Panc1 (cell line): Measurements from ENCODE around the gene POLR2C. TPM values are rescaled to one million over a fixed set of nuclear protein-coding genes. Genes with fewer than 3 reads are reported as not detected.

Experiments
- ATAC-seq: fragments of 200-7000 bp; cut with Tn5 transposase; 2 replicates; pipeline ENCODE4 v1.9.1; 2020; ENCODE audit warnings: mild to moderate bottlenecking, moderate library complexity
- BruUV-seq: library from RNA; stranded (reverse); fragments of 400-500 nt; replicated peaks from 2 replicates; lab custom pipeline; 2021; lab: Mats Ljungman, UMichigan
- CTCF ChIA-PET: fragments of 300-600 bp; sonication (Branson Sonifier 250); formaldehyde crosslinking; loops from one replicate; lab custom pipeline; 2022; ENCODE audit warnings: antibody characterized with exemption; lab: Charles Lee
- POLR2A ChIA-PET: fragments of 300-600 bp; sonication (Branson Sonifier 250); formaldehyde crosslinking; loops from one replicate; lab custom pipeline; 2022; ENCODE audit warnings: antibody characterized with exemption; lab: Charles Lee
- DNase-seq: peaks from one replicate; pipeline ENCODE4 v3.0.0-alpha.2; 2010; ENCODE audit warnings: low read depth, low spot score
- H3K27ac ChIP-seq: 2 replicates; pipeline ENCODE4 v1.5.1; 2011; ENCODE audit warnings: mild to moderate bottlenecking, low read length, inconsistent platforms
- H3K27me3 ChIP-seq: fragments of 200-500 bp; sonication (Bioruptor generic); 2 replicates; pipeline ENCODE4 v1.6.0; 2014; ENCODE audit warnings: low read length, inconsistent platforms; ENCODE audit not compliant: control insufficient read depth, insufficient read depth
- H3K36me3 ChIP-seq: fragments of 200-500 bp; sonication (Bioruptor generic); 2 replicates; pipeline ENCODE4 v1.5.1; 2014; ENCODE audit warnings: inconsistent platforms, mild to moderate bottlenecking, low read length, moderate library complexity; ENCODE audit not compliant: control insufficient read depth, insufficient read depth
- H3K4me1 ChIP-seq: 2 replicates; pipeline ENCODE4 v1.5.1; 2011; ENCODE audit warnings: inconsistent platforms, mild to moderate bottlenecking, low read length, moderate library complexity; ENCODE audit not compliant: control insufficient read depth, insufficient read depth
- H3K4me3 ChIP-seq, 2 experiments: 2 replicates each; pipeline ENCODE4 v1.5.1; 2011 to 2012; ENCODE audit warnings: low read depth in 2 of 2, low read length in 2 of 2, mild to moderate bottlenecking in 2 of 2, inconsistent platforms in 1 of 2, moderate library complexity in 1 of 2
- H3K9me3 ChIP-seq: fragments of 200-500 bp; sonication (Bioruptor generic); 2 replicates; pipeline ENCODE4 v1.5.1; 2014; ENCODE audit warnings: low read depth, mild to moderate bottlenecking, inconsistent platforms, low read length, moderate library complexity; ENCODE audit not compliant: control insufficient read depth, insufficient read depth
- POLR2AphosphoS5 ChIP-seq: IDR thresholded peaks from 2 replicates; pipeline ENCODE4 v1.6.1; 2012; ENCODE audit warnings: mild to moderate bottlenecking, low read depth, low read length, moderate library complexity
- SIN3A ChIP-seq: IDR thresholded peaks from 2 replicates; pipeline ENCODE4 v1.6.1; 2012; ENCODE audit warnings: low read depth, mild to moderate bottlenecking, low read length, moderate library complexity, borderline replicate concordance; ENCODE audit not compliant: insufficient read depth
- TCF7L2 ChIP-seq: IDR thresholded peaks from 2 replicates; pipeline ENCODE4 v1.6.1; 2011; ENCODE audit warnings: mild to moderate bottlenecking, low read depth, low read length, inconsistent platforms
- in situ Hi-C: cut with HindIII; loops from 2 replicates; pipeline ENCODE4 v1.10.0; 2016; ENCODE audit warnings: low sequenced_read_pairs, low pct_unique_long_range_greater_than_20kb
- intact Hi-C: fragments of 100-400 bp; cut with micrococcal nuclease; formaldehyde crosslinking; loops from one replicate; pipeline ENCODE4 v1.10.0; 2022; ENCODE audit not compliant: unreplicated experiment
- total RNA-seq: library from RNA; stranded (reverse); gene quantifications from one replicate; pipeline ENCODE4 v1.2.1, GENCODE V29; 2021; ENCODE audit not compliant: unreplicated experiment
- TF ChIP-seq, protein P1 (sequence below), 2 experiments: IDR thresholded peaks; 2 replicates each; pipeline ENCODE4 v1.6.1; 2011 to 2012; ENCODE audit warnings: low read depth in 2 of 2, control low read depth in 1 of 2, low read length in 1 of 2, mild to moderate bottlenecking in 1 of 2, moderate library complexity in 1 of 2; ENCODE audit not compliant: insufficient read depth in 1 of 2
- TF ChIP-seq, protein P2 (sequence below): fragments of 450-650 bp; IDR thresholded peaks from 2 replicates; pipeline ENCODE4 v1.5.1; 2017; ENCODE audit warnings: mild to moderate bottlenecking

The POLR2C gene
- total RNA-seq, 1 experiment from 2014 or later = 53.9 TPM

DNA sequence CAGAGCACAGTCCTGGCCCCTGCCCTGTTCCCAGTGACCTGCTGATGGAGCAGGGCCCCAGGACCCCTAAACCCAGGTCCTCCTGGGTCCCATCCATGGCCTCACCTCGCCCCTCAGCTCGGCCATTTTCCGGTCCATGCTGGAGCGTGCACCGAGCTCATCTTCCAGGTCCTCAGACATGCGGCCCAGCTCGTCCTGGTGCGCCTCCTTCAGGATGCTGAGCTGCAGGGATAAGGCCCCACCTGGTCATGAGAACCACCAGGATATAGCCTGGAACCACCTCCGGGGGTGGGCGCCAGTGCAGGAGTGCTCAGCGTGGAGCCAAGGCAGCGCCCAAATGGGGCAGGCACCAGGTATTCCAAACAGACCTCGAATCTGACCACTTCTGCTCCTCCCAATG is 56.0 kb downstream of the POLR2C start:
- no peak for DNase-seq
- intact Hi-C loops (loop anchor here (5.0 to 10.0 kb wide), 3 partner anchors 54 to 216 kb away; partner anchors contain the start of gene POLR2C), in situ Hi-C loops (no loop called here)
- TF ChIP-seq TCF7L2 (no peak), POLR2AphosphoS5 (no peak), SIN3A (no peak)
- TF ChIP-seq, protein P1, sequence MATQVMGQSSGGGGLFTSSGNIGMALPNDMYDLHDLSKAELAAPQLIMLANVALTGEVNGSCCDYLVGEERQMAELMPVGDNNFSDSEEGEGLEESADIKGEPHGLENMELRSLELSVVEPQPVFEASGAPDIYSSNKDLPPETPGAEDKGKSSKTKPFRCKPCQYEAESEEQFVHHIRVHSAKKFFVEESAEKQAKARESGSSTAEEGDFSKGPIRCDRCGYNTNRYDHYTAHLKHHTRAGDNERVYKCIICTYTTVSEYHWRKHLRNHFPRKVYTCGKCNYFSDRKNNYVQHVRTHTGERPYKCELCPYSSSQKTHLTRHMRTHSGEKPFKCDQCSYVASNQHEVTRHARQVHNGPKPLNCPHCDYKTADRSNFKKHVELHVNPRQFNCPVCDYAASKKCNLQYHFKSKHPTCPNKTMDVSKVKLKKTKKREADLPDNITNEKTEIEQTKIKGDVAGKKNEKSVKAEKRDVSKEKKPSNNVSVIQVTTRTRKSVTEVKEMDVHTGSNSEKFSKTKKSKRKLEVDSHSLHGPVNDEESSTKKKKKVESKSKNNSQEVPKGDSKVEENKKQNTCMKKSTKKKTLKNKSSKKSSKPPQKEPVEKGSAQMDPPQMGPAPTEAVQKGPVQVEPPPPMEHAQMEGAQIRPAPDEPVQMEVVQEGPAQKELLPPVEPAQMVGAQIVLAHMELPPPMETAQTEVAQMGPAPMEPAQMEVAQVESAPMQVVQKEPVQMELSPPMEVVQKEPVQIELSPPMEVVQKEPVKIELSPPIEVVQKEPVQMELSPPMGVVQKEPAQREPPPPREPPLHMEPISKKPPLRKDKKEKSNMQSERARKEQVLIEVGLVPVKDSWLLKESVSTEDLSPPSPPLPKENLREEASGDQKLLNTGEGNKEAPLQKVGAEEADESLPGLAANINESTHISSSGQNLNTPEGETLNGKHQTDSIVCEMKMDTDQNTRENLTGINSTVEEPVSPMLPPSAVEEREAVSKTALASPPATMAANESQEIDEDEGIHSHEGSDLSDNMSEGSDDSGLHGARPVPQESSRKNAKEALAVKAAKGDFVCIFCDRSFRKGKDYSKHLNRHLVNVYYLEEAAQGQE (IDR thresholded peaks at IDR 0.05; ENCODE audit: insufficient read depth in 1 of 2, low read depth in 2 of 2, low read length in 1 of 2) = no peak
- TF ChIP-seq, protein P2, sequence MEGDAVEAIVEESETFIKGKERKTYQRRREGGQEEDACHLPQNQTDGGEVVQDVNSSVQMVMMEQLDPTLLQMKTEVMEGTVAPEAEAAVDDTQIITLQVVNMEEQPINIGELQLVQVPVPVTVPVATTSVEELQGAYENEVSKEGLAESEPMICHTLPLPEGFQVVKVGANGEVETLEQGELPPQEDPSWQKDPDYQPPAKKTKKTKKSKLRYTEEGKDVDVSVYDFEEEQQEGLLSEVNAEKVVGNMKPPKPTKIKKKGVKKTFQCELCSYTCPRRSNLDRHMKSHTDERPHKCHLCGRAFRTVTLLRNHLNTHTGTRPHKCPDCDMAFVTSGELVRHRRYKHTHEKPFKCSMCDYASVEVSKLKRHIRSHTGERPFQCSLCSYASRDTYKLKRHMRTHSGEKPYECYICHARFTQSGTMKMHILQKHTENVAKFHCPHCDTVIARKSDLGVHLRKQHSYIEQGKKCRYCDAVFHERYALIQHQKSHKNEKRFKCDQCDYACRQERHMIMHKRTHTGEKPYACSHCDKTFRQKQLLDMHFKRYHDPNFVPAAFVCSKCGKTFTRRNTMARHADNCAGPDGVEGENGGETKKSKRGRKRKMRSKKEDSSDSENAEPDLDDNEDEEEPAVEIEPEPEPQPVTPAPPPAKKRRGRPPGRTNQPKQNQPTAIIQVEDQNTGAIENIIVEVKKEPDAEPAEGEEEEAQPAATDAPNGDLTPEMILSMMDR = no peak
- ATAC-seq = no peak
- POLR2A ChIA-PET = no interaction called here
- H3K27me3 ChIP-seq = no peaks in the 10 kb centered on the region
- H3K4me3 ChIP-seq = no peak overlapping the region
- CTCF ChIA-PET = no interaction called here
- no peak overlapping the region for H3K27ac ChIP-seq
- H3K4me1 ChIP-seq = no peaks in the 10 kb centered on the region
- no peaks in the 10 kb centered on the region for H3K36me3 ChIP-seq
- H3K9me3 ChIP-seq = no peaks in the 10 kb centered on the region
- no TSS peak for BruUV-seq

DNA sequence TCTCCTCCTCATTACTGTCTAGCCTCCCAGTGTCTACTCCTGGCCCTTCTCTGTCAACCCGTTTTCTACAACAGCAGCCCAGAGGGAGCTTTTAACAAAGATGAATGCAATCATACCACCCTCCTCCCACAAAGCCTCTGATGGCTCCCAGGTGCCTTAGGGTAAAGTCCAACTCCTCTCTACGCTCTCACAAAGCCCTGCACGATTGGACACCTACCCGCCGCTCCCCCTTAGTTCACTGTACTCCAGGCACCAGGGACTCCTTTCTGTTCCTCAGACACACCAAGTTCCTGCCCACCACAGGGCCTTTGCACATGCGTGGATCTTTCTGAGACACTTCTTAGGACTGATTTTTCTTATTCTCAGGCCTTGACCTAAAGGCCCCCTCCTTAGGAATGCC is 56.4 kb downstream of the POLR2C start:
- H3K4me1 ChIP-seq = no peaks in the 10 kb centered on the region
- BruUV-seq = no TSS peak
- TF ChIP-seq POLR2AphosphoS5 (no peak), SIN3A (no peak), TCF7L2 (no peak)
- TF ChIP-seq, protein P2 = no peak
- TF ChIP-seq, protein P1 (IDR thresholded peaks at IDR 0.05; ENCODE audit: insufficient read depth in 1 of 2, low read depth in 2 of 2, low read length in 1 of 2) = no peak
- in situ Hi-C loops (no loop called here), intact Hi-C loops (loop anchor here (5.0 to 10.0 kb wide), 3 partner anchors 54 to 217 kb away; partner anchors contain the start of gene POLR2C)
- POLR2A ChIA-PET = no interaction called here
- H3K27ac ChIP-seq = no peak overlapping the region
- CTCF ChIA-PET = no interaction called here
- no peaks in the 10 kb centered on the region for H3K27me3 ChIP-seq
- ATAC-seq (no peak), DNase-seq (no peak)
- no peaks in the 10 kb centered on the region for H3K36me3 ChIP-seq
- H3K4me3 ChIP-seq = no peak overlapping the region
- no peaks in the 10 kb centered on the region for H3K9me3 ChIP-seq
